Hepatocyte (in vitro differentiated cells): Measurements from ENCODE around the gene LDLRAD2. TPM values are rescaled to one million over a fixed set of nuclear protein-coding genes. Genes with fewer than 3 reads are reported as not detected.

Source experiments
- DNase-seq: peaks from one replicate; pipeline ENCODE4 v3.0.0-alpha.2; 2016; ENCODE audit warnings: low spot score
- H2AFZ ChIP-seq: fragments of 200-600 bp; sonication (generic); 2 replicates; pipeline ENCODE4 v1.6.0; 2016; ENCODE audit warnings: antibody characterized with exemption, mild to moderate bottlenecking
- H3K27ac ChIP-seq: fragments of 200-600 bp; sonication (generic); 2 replicates; pipeline ENCODE4 v1.5.1; 2016; ENCODE audit warnings: mild to moderate bottlenecking
- H3K27me3 ChIP-seq: fragments of 200-600 bp; sonication (generic); 2 replicates; pipeline ENCODE4 v1.6.1; 2016
- H3K36me3 ChIP-seq: fragments of 200-600 bp; sonication (generic); replicated peaks from 2 replicates; pipeline ENCODE4 v1.5.1; 2016; ENCODE audit warnings: low read depth; ENCODE audit not compliant: insufficient read depth
- H3K4me1 ChIP-seq: fragments of 200-600 bp; sonication (generic); 2 replicates; pipeline ENCODE4 v1.5.1; 2016; ENCODE audit warnings: mild to moderate bottlenecking, moderate library complexity; ENCODE audit not compliant: insufficient read depth
- H3K4me2 ChIP-seq: fragments of 200-600 bp; sonication (generic); 2 replicates; pipeline ENCODE4 v1.6.0; 2016
- H3K4me3 ChIP-seq: fragments of 200-600 bp; sonication (generic); 2 replicates; pipeline ENCODE4 v1.5.1; 2016; ENCODE audit warnings: mild to moderate bottlenecking
- H3K79me2 ChIP-seq: fragments of 200-600 bp; sonication (generic); 2 replicates; pipeline ENCODE4 v1.6.0; 2017; ENCODE audit warnings: mild to moderate bottlenecking
- H3K9me2 ChIP-seq: fragments of 200-600 bp; sonication (generic); replicated peaks from 2 replicates; pipeline ENCODE4 v1.6.0; 2017; ENCODE audit warnings: mild to moderate bottlenecking; ENCODE audit not compliant: insufficient read depth
- H3K9me3 ChIP-seq: fragments of 200-600 bp; sonication (generic); 2 replicates; pipeline ENCODE4 v1.5.1; 2016; ENCODE audit warnings: low read depth, mild to moderate bottlenecking
- H4K20me1 ChIP-seq: fragments of 200-600 bp; sonication (generic); 2 replicates; pipeline ENCODE4 v1.6.0; 2016; ENCODE audit warnings: mild to moderate bottlenecking; ENCODE audit not compliant: insufficient read depth, poor library complexity, severe bottlenecking
- EZH2 ChIP-seq: fragments of 200-600 bp; sonication (generic); IDR thresholded peaks from 2 replicates; pipeline ENCODE4 v1.6.1; 2016; ENCODE audit warnings: antibody characterized with exemption, mild to moderate bottlenecking, borderline replicate concordance
- EZH2phosphoT487 ChIP-seq: fragments of 200-600 bp; sonication (generic); IDR thresholded peaks from one replicate; pipeline ENCODE4 v1.6.1; 2018; ENCODE audit warnings: antibody characterized with exemption, mild to moderate bottlenecking, low read depth, moderate library complexity; ENCODE audit not compliant: unreplicated experiment, severe bottlenecking
- WGBS: methylation state at CpG from one replicate; pipeline ENCODE4 v1.1.6; 2016; ENCODE audit warnings: low lambda C conversion rate; ENCODE audit errors: missing lambda C conversion rate; 5-methylcytosine and 5-hydroxymethylcytosine counted together
- polyA plus RNA-seq: library from polyadenylated mRNA; unstranded; fragments of >200 nt; fragmentation: Nextera tagmentation; extraction: Ambion mirVana; gene quantifications from 2 replicates; pipeline ENCODE4 v1.2.1, GENCODE V29; 2016
- total RNA-seq: library from RNA; depleted of rRNA; stranded (reverse); fragments of >200 nt; gene quantifications from 2 replicates; pipeline ENCODE4 v1.2.3, GENCODE V29; 2014
- TF ChIP-seq, protein P1 (sequence below): fragments of 200-600 bp; sonication (generic); IDR thresholded peaks from 2 replicates; pipeline ENCODE4 v1.5.1; 2016; ENCODE audit warnings: antibody characterized with exemption, mild to moderate bottlenecking; ENCODE audit not compliant: poor library complexity

Gene LDLRAD2
- total and polyA plus RNA-seq, 2 experiments from 2014 or later: 0.10 to 8.2 TPM

DNA sequence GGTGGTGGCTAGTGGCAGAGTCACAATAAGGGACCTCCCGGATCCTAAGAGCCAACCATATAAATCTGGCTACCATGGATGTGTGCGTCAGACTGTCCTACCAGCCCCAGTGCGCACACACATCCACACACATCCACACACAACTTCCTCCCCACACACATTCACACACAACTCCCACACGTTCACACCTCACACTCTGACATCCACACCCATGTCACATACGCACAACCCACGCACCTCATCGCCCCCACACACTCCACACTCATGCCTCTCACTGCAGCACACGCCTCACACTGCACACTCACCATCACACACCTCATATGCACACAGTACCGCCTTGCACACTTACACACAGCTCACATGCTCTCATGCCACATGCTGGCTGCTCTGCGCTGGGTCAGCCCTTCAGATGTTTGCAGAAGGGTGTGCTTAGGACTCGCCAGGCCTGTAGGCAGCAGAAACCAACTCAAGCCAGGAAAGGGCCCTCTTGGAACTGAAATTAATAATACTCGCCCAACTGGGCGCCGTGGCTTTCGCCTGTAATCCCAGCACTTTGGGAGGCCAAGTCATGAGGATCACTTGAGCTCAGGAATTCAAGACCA lies 3.0 kb downstream of the LDLRAD2 start:
- H2AFZ ChIP-seq: no peak overlapping the region
- H3K4me3 ChIP-seq: no peak overlapping the region
- no peak for DNase-seq
- H3K27ac ChIP-seq: no peak overlapping the region
- H3K27me3 ChIP-seq: no peaks in the 10 kb centered on the region
- no peaks in the 10 kb centered on the region for H3K9me2 ChIP-seq
- H3K4me2 ChIP-seq: no peak overlapping the region
- 95% methylated on average over 15 of the region's 15 CpGs for WGBS
- TF ChIP-seq EZH2phosphoT487 (no peak), EZH2 (no peak)
- TF ChIP-seq, protein P1, sequence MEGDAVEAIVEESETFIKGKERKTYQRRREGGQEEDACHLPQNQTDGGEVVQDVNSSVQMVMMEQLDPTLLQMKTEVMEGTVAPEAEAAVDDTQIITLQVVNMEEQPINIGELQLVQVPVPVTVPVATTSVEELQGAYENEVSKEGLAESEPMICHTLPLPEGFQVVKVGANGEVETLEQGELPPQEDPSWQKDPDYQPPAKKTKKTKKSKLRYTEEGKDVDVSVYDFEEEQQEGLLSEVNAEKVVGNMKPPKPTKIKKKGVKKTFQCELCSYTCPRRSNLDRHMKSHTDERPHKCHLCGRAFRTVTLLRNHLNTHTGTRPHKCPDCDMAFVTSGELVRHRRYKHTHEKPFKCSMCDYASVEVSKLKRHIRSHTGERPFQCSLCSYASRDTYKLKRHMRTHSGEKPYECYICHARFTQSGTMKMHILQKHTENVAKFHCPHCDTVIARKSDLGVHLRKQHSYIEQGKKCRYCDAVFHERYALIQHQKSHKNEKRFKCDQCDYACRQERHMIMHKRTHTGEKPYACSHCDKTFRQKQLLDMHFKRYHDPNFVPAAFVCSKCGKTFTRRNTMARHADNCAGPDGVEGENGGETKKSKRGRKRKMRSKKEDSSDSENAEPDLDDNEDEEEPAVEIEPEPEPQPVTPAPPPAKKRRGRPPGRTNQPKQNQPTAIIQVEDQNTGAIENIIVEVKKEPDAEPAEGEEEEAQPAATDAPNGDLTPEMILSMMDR: no peak
- no peaks in the 10 kb centered on the region for H3K79me2 ChIP-seq
- no peaks in the 10 kb centered on the region for H3K9me3 ChIP-seq
- H3K36me3 ChIP-seq: no peaks in the 10 kb centered on the region
- no peaks in the 10 kb centered on the region for H3K4me1 ChIP-seq
- H4K20me1 ChIP-seq: no peaks in the 10 kb centered on the region

DNA sequence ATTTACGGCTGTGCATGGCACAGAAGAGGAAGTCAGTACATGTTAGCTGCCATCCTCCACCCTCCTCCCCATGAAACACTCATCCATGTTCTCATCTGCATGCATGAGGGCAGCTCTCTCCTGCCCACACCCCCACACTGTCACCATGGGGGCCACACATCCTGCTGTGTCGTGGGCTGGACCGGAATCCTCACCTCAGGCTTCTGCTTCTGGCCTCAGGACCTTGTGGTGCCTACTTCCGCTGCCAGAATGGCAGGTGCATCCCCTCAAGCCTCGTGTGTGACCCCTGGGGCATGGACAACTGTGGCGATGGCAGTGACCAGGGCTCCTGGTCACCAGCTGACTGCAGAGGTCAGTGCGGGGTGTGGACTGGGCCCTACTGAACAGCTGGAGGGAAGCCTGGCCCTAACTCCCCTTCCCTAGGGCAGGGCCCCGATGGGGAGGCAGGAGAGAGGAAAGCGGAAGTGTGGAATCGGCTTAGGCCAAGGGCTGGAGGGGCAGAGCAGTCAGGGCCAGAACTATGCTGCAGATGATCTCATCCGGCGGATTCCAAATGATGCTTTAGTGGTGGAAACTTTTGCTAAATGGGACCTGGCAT lies 3.8 kb downstream of the LDLRAD2 start:
- Histone ChIP-seq H3K27ac (no peak overlapping the region), H2AFZ (no peak overlapping the region), H3K9me3 (no peaks in the 10 kb centered on the region), H3K36me3 (no peaks in the 10 kb centered on the region), H3K4me3 (no peak overlapping the region), H3K4me2 (no peak overlapping the region), H3K27me3 (no peaks in the 10 kb centered on the region), H4K20me1 (no peaks in the 10 kb centered on the region), H3K79me2 (no peaks in the 10 kb centered on the region), H3K9me2 (no peaks in the 10 kb centered on the region), H3K4me1 (no peaks in the 10 kb centered on the region)
- WGBS: 95% methylated on average over 12 of the region's 12 CpGs
- no peak for DNase-seq
- TF ChIP-seq EZH2: no peak
- no peak for TF ChIP-seq EZH2phosphoT487
- TF ChIP-seq, protein P1: no peak

DNA sequence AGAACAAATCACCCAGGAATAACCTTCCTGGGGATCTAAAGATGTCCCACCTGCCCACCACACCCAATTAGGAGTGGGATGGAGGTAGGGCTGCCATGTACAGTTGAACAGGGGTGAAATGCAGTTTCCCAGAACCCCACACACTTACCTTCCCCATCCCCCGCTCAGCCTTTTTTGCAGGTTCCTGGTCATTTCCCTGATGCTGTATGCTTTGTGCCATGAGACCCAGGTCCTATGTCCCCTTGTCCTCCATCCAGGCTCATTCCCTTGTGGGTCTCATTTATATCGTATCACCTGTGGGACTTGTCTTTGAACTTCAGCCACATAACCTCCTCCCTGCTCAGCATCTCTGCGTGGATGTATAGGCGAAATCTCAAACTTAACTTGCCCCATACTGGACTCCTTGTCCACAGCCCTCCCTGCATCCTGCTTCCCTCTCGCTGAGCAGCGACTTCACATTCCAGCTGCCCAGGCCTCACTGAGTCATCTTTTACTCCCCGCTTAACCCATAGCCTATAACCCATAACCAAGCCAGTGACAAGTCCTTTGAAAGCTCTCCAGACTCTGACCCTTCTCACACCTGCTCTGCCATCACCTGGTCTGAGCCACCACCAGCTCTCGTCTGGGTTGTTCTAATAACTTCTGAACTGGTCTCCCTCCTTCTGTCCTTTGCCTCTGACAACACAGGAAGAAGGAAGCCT lies 4.7 kb downstream of the LDLRAD2 start:
- H4K20me1 ChIP-seq: no peaks in the 10 kb centered on the region
- DNase-seq: peak; percentile 69
- no peaks in the 10 kb centered on the region for H3K36me3 ChIP-seq
- H3K4me3 ChIP-seq: no peak overlapping the region
- peak overlapping the region; percentile 71 for H3K27ac ChIP-seq
- H3K9me2 ChIP-seq: no peaks in the 10 kb centered on the region
- no peak overlapping the region for H3K4me2 ChIP-seq
- WGBS: 71% methylated on average over 8 of the region's 8 CpGs
- H3K79me2 ChIP-seq: no peaks in the 10 kb centered on the region
- TF ChIP-seq EZH2phosphoT487 (no peak), EZH2 (no peak)
- TF ChIP-seq, protein P1: no peak
- H2AFZ ChIP-seq: no peak overlapping the region
- no peaks in the 10 kb centered on the region for H3K4me1 ChIP-seq
- H3K27me3 ChIP-seq: no peaks in the 10 kb centered on the region
- no peaks in the 10 kb centered on the region for H3K9me3 ChIP-seq
